ENCODE measurements around the gene NRP2.

NRP2 gene

DNA sequence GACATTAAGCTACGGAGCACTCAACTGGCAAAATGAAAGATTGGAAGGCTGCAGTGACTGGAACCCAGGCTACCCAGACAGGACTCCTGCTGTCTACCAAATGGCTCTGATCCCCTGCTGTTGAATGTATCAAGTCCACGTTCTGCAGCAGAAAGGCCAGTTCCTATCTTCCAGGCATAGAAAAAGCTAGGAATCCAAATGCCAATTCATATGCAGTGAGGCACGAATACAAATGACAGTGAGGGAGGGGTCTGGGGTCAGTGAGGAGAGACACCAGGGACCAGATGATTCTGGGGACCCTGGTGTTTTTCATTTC, 5.3 kb downstream of the NRP2 start:
- DNase-seq (ENCODE audit: low read depth in 2 of 2): no peak

DNA sequence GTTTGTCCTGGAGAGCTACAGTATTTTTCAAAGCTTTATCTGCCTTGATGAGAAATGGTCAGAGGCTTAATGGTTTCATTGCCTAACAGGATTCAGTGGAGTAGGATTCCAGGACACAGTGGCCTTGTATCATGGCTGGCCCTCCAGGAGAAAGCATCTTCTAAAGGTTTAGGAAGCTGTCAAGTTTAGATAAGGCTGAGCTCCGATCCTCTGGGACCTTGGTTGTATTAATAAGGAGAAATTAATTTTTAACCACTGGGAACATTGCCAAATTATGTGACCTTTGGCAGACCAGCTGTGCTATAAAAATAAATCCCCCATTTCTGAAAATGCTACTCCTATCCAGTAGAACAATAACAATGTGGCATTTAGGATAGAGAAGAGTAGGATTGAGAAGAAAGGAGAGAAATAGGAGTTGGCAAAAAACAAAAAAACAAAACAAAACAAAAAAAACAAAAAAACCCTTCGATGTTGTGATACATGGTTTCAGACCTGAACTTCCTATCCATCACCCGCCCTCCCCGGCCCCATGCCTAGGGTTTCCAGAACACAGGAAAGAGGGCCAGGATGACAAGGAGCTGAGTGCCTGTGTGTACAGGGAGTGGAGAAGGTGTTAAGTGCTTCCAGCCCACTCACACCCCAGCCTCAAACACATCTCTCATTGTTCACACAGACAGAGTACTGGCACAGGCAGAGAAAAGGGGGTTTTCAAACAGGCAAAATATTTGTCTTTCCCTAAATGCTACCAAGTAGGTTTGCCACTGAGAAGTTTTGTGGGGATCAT, 6.3 kb downstream of the NRP2 start:
- no peak for DNase-seq (ENCODE audit: low read depth in 2 of 2)

- DNase-seq (ENCODE audit: low read depth in 2 of 2): no peak
Observed at GRCh38 chr2:205689820-205690219, 7.5 kb downstream of the NRP2 start.

DNA sequence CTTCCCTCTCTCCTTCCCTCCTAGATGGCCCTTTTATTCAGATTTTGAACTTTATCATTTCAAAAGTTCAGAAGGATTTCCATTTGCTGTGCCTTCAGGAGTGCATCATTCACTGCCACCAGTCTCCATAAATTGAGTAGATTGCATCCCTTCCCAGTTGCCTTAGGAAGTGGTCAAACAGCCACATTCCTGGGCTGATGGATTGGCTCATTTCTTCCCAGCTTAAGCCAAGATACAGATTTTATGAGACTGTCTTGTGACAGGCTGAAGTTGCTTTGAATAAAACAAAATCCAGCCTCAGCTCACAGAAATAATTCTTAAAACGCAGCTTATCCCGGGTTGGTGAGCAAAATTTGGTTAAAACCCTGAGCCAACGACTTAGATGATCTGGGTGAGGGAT, 9.8 kb downstream of the NRP2 start:
- no peak for DNase-seq (ENCODE audit: low read depth in 2 of 2)

DNA sequence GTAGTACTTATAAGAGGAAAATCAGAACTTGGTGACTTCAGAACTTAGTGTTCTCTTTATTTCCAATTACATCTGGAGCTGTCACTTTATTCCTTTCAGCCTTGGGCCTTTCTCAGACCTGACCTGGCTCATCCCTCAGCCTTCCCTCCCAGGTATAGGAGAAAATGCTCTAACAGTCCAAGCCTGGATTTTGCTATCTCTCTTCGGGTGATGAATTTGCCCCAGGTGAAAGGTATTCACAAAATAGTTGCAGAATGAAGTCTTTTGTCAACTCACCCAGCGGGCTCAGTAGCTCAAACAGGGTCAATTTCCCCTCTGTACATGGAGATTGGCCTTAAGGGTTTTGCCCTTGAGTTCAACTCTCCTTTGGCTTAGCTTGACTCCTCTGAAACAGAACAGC, 12.0 kb downstream of the NRP2 start:
- no peak for DNase-seq (ENCODE audit: low read depth in 2 of 2)

DNA sequence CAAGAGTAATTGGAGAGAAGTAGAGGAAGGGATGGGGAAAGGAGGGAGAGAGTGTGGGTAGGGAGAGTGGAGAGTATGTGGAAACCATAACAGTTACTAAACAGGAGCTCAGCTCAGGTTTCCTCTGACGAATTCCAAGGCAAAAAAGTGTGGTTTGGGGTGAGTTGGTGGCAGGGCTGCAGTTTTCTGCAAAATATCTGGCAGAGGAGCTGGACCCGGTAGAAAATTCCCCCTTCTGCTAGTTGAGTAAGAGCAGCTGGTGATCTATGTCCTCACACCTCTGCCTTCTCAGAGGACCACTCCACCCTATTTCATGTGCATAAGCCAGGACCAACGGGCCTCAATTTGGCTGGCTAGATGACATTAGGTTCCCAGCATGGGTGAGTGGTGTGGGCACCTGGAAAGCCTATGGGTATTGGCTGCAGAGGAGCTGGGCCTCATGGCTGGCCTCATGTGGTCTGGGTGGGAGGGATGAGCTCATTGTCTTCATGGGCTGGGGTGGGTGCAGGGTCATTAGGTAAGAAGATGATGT, 13.2 kb downstream of the NRP2 start:
- DNase-seq (ENCODE audit: low read depth in 2 of 2): no peak

DNA sequence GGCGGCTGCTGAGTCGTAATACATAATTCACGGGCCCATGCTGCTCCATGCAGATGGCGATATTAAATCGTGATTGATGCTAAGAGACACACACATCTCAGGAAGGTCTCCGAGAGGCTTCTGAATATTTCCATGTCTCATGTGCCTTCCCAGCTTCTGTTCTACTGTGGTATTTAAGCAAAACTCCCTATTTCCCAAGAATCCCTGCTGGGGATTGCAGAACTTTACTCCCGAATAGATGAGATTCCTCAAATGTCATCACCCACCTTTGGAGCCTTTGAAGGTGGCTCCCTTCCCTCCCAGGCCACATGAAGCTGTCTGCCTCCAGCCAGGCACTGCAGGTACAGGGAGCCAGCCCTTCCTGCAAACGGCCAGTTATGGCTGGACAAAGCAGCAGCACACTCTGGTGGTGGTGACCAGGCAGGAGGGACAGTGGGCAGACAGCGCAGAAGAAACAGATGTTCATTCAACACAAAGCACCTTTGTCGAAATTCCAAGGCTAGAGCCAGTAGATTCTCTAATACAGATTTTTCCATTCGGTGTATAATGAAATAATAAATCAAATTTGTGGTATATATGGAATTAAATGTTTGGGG, 14.1 kb downstream of the NRP2 start:
- DNase-seq (ENCODE audit: low read depth in 2 of 2): no peak

GRCh38 chr2:205696927-205697441, 14.7 kb downstream of the NRP2 start:
- DNase-seq (ENCODE audit: low read depth in 2 of 2): no peak

GRCh38 chr2:205698286-205699268, 16.3 kb downstream of the NRP2 start:
- DNase-seq (ENCODE audit: low read depth in 2 of 2): no peak

DNA sequence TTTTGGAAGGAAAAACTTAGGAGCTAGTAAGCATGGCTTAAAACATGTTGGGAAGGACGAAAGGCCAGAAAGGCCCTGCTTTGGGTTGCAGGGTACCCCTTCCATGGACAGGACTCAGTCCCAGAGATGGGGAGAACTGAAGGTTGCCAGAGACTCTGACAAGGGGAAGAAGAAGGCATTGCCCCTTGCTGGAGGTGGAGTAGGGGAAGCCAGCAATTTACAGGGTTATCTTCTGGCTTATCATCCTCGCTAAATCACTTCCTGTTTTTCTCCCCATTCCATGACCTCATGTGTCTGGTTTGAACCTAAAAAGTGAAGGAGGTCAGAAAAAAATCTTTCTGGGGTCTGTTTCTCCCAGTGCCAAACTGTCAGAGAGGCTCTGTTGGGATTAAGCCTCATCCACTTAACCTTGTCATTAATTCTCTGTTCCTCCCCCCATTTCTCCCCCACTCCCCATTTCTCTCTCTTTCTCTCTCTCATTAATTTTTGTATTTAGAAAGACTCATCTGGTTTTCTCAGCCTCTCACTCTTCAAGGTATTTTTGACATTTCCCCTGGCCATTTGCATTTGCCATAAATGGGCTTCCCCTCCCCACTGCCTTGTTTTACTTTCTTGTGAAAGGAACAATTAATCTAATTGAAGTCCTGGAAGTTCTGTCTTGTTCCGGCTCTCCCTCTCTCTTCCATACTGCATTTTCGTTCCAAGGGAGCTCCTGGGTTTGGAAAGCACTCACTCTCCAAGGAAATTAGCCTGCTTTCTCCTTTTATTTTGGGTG, 17.4 kb downstream of the NRP2 start:
- DNase-seq (ENCODE audit: low read depth in 2 of 2): no peak

GRCh38 chr2:205700331-205701132, 18.2 kb downstream of the NRP2 start:
- no peak for DNase-seq (ENCODE audit: low read depth in 2 of 2)

- DNase-seq (ENCODE audit: low read depth in 2 of 2): no peak
Observed at GRCh38 chr2:205701509-205701908, 19.2 kb downstream of the NRP2 start.

GRCh38 chr2:205702576-205702975, 20.3 kb downstream of the NRP2 start:
- DNase-seq (ENCODE audit: low read depth in 2 of 2): no peak

DNA sequence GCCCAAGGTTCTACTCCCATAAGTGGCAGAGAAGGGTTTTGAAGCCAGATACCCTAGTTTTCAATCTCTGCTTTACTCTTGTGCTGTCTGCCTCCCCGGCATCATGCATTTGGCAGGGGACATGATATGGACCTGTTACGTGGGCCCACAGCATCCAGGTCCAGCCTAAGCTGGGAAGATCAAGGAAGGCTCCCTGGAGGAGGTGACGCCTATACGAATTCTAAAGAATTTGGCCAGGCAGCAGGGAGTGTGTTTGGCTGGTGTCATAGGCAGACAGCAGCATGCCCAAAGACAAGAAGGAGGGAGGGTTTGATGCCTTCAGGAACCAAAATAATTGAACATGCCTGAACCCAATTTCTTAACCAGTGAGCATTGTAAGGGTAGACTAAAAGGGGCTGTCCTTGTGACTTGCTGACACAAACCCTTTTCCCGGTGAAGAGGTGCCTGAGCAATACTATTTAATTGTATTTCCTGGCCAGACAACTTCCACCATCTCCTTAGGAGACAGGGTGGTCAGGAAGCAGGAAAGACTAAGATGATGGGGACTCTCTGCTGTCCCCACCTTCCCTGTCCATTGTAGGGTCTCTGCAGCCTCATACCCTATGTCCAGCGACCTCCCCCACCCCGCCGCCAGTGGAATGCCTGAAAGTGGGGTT, 21.3 kb downstream of the NRP2 start:
- no peak for DNase-seq (ENCODE audit: low read depth in 2 of 2)

GRCh38 chr2:205704127-205704741, 21.9 kb downstream of the NRP2 start:
- no peak for DNase-seq (ENCODE audit: low read depth in 2 of 2)

GRCh38 chr2:205705511-205706349, 23.4 kb downstream of the NRP2 start:
- no peak for DNase-seq (ENCODE audit: low read depth in 2 of 2)

- DNase-seq (ENCODE audit: low read depth in 2 of 2): peak; percentile 33 to 40
Observed at GRCh38 chr2:205706769-205707381, 24.6 kb downstream of the NRP2 start.

DNA sequence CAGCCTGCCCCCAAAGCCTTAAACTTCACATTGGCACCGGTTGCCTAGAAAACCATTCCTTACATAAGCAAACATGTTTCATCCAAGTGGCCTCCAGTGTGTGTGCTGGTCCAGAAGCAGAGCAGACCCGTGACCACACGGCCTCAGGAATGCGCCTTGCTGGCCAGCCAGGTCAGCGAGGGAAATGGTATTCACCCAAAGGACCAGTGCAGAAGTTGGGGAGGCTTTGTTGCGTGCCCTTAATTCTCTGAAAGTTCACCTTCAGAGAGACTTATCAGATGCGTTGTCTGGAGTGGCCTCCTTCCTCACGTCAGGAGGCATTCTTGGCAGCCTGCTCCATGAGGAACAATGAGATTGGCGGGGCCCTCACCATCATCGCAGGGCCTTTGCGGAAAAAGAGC, 25.9 kb downstream of the NRP2 start:
- DNase-seq (ENCODE audit: low read depth in 2 of 2): no peak

Measured in stimulated activated CD4-positive, alpha-beta T cell treated with anti-CD3 and anti-CD28 coated beads, Interleukin-15, amount 100 ng/mL, for 48 hours (primary cell).